Ovary (tissue), 9 donors: ENCODE data around the gene GABRD. TPM values are rescaled to one million over a fixed set of nuclear protein-coding genes. Genes with fewer than 3 reads are reported as not detected.

ENCODE experiments used
- DNase-seq, 5 donors: peaks; one replicate each; pipeline ENCODE4 v3.0.0-alpha.2; 2019 to 2020
- H3K27ac ChIP-seq, 2 donors: fragments of 200-600 bp; one replicate each; pipeline versions ENCODE4 v1.5.1 to v1.8.0; 2019 to 2022
- H3K27me3 ChIP-seq: fragments of 200-600 bp; one replicate; pipeline ENCODE4 v1.8.0; 2022
- H3K36me3 ChIP-seq: fragments of 200-600 bp; sonication (generic); one replicate; pipeline ENCODE4 v1.5.1; 2019
- H3K4me1 ChIP-seq: one replicate; pipeline ENCODE4 v1.8.1; 2013; ENCODE audit warnings: mild to moderate bottlenecking, moderate library complexity; ENCODE audit not compliant: insufficient read depth
- H3K4me3 ChIP-seq: fragments of 200-600 bp; sonication (generic); one replicate; pipeline ENCODE4 v1.5.1; 2017
- H3K9me3 ChIP-seq, 2 donors: fragments of 200-600 bp in 1 of 2; sonication (generic) in 1 of 2; one replicate each; pipeline versions ENCODE4 v1.5.1 to v1.8.1; 2013 to 2019; ENCODE audit warnings: mild to moderate bottlenecking in 1 of 2, moderate library complexity in 1 of 2
- CTCF ChIP-seq, 3 donors: fragments of 450-650 bp in 2 of 3; fragments of 200-600 bp in 1 of 3; IDR thresholded peaks; one replicate each; pipeline versions ENCODE4 v1.5.1 to v1.8.0; 2016 to 2022; ENCODE audit warnings: antibody characterized with exemption in 3 of 3, mild to moderate bottlenecking in 1 of 3
- EP300 ChIP-seq: sonication (generic); formaldehyde crosslinking; IDR thresholded peaks from one replicate; pipeline ENCODE4 v1.6.1; 2017; ENCODE audit warnings: antibody characterized with exemption
- POLR2A ChIP-seq: fragments of 450-650 bp; IDR thresholded peaks from one replicate; pipeline ENCODE4 v1.6.1; 2017; ENCODE audit warnings: antibody characterized with exemption, mild to moderate bottlenecking, moderate library complexity
- WGBS, 3 donors: extraction: QIAGEN DNeasy Blood & Tissue Kit in 1 of 3; methylation state at CpG; one replicate each; pipeline versions ENCODE4 v1.1.5 to v1.1.7; 2013 to 2017; 5-methylcytosine and 5-hydroxymethylcytosine counted together
- intact Hi-C, 4 donors: fragments of 100-400 bp; cut with DNase I; formaldehyde crosslinking; loops; one replicate each; pipeline versions ENCODE4 v1.11.0 to v1.15.1; 2022 to 2023
- polyA plus RNA-seq, 2 donors: library from polyadenylated mRNA; stranded (reverse); fragments of 200-250 nt in 1 of 2; fragments of 350-450 nt in 1 of 2; fragmentation: Illumina TruSeq in 1 of 2; extraction: RNeasy Lipid Tissue Mini Kit (QIAGEN cat#74804) in 1 of 2; gene quantifications; one replicate each; pipeline ENCODE4 v1.2.3, GENCODE V29; 2013 to 2014
- total RNA-seq, 7 donors: library from RNA; depleted of rRNA in 2 of 7; stranded (reverse); fragments of >200 nt in 2 of 7; fragmentation: NEBNext Ultra II Directional in 3 of 7; extraction: Animal tissue kit (Norgen Biotek cat#: 25700) in 3 of 7; gene quantifications; one replicate each; pipeline versions ENCODE4 v1.1.0 to v1.2.4, GENCODE V29; 2016 to 2023
- donor health status: DM: no; HTN: no; CAD: no; lungs with moderate emphysema.
- donor health status: DM: no; HTN: no; CAD: no.
- donor health status: Bipolar disorder and iron deficiency.
- donor health status: DM: yes; HTN: yes; CAD: no.
- donor health status: DM: no; HTN: no; CAD: no.
- donor health status: DM: yes; HTN: yes; CAD: no.

Gene GABRD
- total and polyA plus RNA-seq, 9 donors, result 0.13 to 0.40 (median 0.33) TPM; not detected in 6

GRCh38 chr1:1988061-1988945 is 30.8 kb upstream of the GABRD start:
- WGBS, 3 donors, result 46 to 51% (median 50%) methylated on average over 28 to 29 of the region's 29 CpGs
- no peak overlapping the region for H3K4me3 ChIP-seq
- no peaks in the 10 kb centered on the region for H3K27me3 ChIP-seq
- no peak for DNase-seq
- H3K9me3 ChIP-seq, result no peaks in the 10 kb centered on the region
- no peak for TF ChIP-seq POLR2A
- no peak for TF ChIP-seq CTCF (IDR thresholded peaks at IDR 0.05)
- no peak overlapping the region for H3K27ac ChIP-seq
- no peaks in the 10 kb centered on the region for H3K36me3 ChIP-seq
- H3K4me1 ChIP-seq, result peaks cover 9% of the 10 kb centered on the region
- intact Hi-C loops, result no loop called here

GRCh38 chr1:1989102-1989542 is 30.0 kb upstream of the GABRD start:
- TF ChIP-seq POLR2A, result no peak
- no peak for TF ChIP-seq CTCF (IDR thresholded peaks at IDR 0.05)
- no peak for TF ChIP-seq EP300
- Histone ChIP-seq H3K36me3 (no peaks in the 10 kb centered on the region), H3K4me1 (peaks cover 9% of the 10 kb centered on the region), H3K9me3 (no peaks in the 10 kb centered on the region), H3K27ac (peak overlapping the region in 1 of 2 donors; percentile 44), H3K27me3 (no peaks in the 10 kb centered on the region), H3K4me3 (no peak overlapping the region)
- intact Hi-C loops, result no loop called here
- WGBS, 3 donors, result 1 to 10% (median 2%) methylated on average over 22 of the region's 22 CpGs
- peak; percentile 62 to 83 (median 72) for DNase-seq

- H3K4me1 ChIP-seq, result peaks cover 9% of the 10 kb centered on the region
- 23 to 40% (median 27%) methylated on average over 9 of the region's 9 CpGs for WGBS, 3 donors
- H3K4me3 ChIP-seq, result no peak overlapping the region
- intact Hi-C loops, result no loop called here
- no peaks in the 10 kb centered on the region for H3K36me3 ChIP-seq
- H3K27ac ChIP-seq, result peak overlapping the region in 1 of 2 donors; percentile 44
- no peak for DNase-seq
- no peaks in the 10 kb centered on the region for H3K9me3 ChIP-seq
- TF ChIP-seq POLR2A, result no peak
- no peaks in the 10 kb centered on the region for H3K27me3 ChIP-seq
Measured at GRCh38 chr1:1989789-1990188, 29.4 kb upstream of the GABRD start.

GRCh38 chr1:1990222-1990621 is 28.9 kb upstream of the GABRD start:
- no peaks in the 10 kb centered on the region for H3K27me3 ChIP-seq
- 3 to 13% (median 4%) methylated on average over 10 of the region's 10 CpGs for WGBS, 3 donors

More at GRCh38 chr1:1990222-1990621, 28.9 kb upstream of the GABRD start:
- Histone ChIP-seq H3K4me1 (peaks cover 9% of the 10 kb centered on the region), H3K4me3 (no peak overlapping the region), H3K9me3 (no peaks in the 10 kb centered on the region), H3K36me3 (no peaks in the 10 kb centered on the region), H3K27ac (peak overlapping the region in 1 of 2 donors; percentile 44)
- intact Hi-C loops, result no loop called here
- TF ChIP-seq CTCF (IDR thresholded peaks at IDR 0.05) (no peak), POLR2A (no peak), EP300 (no peak)
- DNase-seq, result peak; percentile 48 to 69 (median 62)
